ENCODE data around the gene ATP10A.

DNA sequence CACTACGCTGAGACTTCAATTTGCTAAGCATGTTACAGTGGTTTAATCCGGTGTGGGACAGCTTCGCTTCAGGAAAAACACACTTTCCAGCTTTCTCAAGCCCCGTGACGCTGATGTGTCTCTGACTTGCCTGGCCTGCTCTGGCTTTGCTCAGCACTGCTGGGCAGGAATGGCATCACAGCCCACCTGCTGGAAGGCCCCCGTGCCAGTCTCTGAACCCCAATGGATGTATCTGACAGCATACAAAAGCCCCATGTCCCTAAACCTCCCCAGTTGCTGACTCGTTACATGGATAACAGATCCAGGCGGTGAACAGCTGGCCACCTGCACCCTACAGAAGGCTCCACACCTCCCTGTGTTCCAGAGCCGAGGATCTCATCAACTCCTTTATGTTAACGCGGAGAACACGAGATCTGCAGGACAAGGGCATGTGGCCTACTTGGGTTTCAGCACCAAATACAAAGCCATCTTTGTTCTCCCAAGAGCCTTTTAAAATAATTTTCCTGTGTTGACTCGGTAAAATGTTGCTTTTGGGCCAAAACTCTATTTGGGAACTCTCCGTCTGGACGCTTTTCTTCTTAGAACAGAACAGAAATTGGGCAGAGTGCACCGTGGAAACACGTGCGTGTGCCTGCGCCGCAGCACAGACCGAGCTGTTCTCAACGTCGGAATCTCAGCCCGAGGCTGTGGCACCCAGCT lies 61.4 kb downstream of the ATP10A start:
- TF ChIP-seq JUNB (CRISPR knock-in tag; conservative IDR thresholded peaks at IDR 0.05) (no peak), TCFL5 (CRISPR knock-in tag; conservative IDR thresholded peaks at IDR 0.05) (no peak)
